GM19023 (cell line): ENCODE data around the gene LY6G5C.

Experiments
- ATAC-seq: cut with Tn5 transposase; IDR thresholded peaks from one replicate; pipeline ENCODE4 v1.9.1; 2021; ENCODE audit warnings: mild to moderate bottlenecking, moderate library complexity; ENCODE audit not compliant: unreplicated experiment

Gene LY6G5C, protein sequence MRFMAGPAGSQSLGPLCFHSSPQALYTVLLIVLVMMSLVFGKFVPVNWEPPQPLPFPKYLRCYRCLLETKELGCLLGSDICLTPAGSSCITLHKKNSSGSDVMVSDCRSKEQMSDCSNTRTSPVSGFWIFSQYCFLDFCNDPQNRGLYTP

GRCh38 chr6:31680226-31681134, at the start of gene LY6G5C:
TSS of gene LY6G5C (minus strand) at chr6:31681067. CDS start at chr6:31680373, 694 bp downstream.
- no peak for ATAC-seq

DNA sequence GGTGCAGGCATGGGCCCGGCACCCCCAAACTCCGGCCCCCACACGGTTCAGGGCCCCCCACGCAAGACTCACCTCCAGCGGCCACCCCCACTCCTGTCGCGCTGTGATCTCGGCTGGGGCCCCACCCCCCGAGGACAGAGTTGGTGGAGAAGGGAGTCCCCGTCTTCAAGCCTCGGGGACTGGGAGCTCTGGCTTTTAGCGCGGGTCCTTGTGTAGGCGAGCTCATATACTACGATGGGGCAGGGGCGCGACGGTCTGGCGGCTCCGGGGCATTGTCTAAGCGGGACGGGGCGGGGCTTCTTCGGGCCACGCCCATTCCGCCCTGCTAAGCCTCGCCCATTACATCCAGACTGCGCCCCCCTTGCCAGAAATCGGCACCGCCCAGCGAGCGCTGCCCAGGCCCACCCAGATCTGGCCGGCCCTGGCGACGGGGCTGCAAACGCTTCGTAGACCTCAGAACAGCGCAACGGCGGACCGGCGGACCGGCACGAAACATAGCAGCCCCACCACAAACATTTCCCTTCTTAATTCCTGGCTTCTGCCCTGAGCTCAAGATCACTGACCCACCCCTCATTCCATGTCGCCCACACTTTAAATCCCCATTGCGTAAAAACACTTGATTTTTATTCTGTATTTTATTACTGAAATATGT, 49.2 kb upstream of the LY6G5C start:
- ATAC-seq, result peak; percentile 34

- peak; percentile 54 for ATAC-seq
Observed at GRCh38 chr6:31729515-31729978, 48.7 kb upstream of the LY6G5C start.

DNA sequence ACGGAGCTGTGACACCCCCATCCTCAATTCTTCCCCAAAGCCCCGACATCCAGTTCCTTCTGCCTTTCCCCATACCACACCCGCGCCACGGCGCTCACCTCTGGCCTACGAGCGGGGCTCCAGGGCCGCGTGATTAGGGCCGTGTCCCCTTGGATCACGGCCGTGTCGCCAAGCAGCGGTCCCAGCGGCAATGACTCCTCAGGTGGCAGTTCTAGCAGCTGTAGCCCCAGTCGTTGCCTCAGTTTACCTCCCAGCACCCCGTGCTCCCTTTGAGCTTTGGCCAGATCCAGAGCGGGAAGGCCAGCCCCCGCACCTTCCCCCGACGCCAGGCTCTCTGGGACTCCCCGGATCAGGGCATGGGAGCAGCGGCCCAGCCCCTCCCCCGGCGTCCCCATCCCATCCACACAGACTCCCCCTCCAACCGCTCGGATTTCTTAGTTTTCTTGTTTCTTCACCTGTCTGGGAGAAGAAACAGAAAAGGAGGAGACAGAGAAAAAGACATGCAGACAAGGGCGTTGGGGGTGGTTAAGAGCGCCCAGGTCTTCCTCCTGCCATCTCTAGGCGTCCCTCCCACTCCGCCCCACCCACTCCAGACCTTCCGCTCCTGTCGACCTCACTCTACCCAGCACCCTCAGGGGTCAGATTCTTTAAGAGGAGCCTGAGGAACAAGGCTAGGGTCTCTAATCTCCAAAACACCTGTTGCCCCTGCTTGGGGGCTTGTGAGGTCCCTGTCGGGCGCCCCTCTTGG, 48.1 kb upstream of the LY6G5C start, which contains the start of gene DDAH2:
Gene DDAH2 (minus strand): TSS at position 533 of the 748 bp plus-strand sequence. CDS start 138 bp downstream, at position 395.
- no peak for ATAC-seq

DNA sequence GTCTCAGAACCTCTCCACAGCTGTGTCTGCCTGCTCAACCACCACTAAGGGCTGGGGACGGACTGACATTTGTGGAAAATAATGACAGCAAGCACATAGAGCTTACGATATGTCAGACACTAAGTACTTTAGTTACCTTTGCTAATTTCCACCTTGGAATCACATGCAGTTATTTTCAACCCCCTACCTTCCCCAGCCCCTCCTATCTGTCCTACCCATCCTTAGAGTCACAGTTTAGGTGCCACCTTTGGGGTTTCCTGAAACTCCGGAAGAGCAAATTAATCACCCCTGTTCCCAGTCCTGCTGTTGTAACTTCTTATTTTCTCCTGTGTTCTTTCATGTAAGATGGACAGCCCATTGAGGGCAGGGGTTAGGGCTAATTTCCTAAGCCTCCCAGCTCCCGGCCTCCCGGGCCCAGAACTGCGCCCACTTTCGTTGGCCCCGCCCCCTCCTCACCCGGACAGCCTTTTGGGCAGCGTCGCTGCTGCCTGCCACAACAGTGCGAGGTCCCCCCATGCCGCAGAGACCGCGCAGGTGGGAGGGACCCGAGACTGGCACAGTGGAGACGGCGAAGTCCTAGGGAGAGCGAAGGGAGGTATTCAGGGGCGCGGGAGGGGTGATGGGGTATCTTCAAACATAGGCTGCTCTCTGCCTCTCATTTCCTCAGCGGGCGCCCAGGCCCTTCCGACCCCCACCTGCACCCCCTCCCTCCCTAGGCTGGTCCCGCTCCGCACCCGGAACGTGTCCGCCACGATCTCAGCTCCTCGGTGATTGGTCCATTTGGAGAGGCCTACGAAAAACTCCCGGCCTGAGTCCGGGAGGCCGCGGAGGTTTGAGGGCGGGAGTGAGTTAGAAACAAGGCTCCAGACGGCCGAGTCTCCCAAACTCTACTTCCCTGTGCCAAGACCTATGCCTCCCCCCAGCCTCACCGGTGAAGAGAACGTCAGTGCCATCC, 47.1 kb upstream of the LY6G5C start:
- ATAC-seq, result no peak

- no peak for ATAC-seq
Observed at GRCh38 chr6:31727034-31727716, 46.3 kb upstream of the LY6G5C start.

- ATAC-seq, result no peak
Observed at GRCh38 chr6:31725502-31726350, 44.9 kb upstream of the LY6G5C start.

DNA sequence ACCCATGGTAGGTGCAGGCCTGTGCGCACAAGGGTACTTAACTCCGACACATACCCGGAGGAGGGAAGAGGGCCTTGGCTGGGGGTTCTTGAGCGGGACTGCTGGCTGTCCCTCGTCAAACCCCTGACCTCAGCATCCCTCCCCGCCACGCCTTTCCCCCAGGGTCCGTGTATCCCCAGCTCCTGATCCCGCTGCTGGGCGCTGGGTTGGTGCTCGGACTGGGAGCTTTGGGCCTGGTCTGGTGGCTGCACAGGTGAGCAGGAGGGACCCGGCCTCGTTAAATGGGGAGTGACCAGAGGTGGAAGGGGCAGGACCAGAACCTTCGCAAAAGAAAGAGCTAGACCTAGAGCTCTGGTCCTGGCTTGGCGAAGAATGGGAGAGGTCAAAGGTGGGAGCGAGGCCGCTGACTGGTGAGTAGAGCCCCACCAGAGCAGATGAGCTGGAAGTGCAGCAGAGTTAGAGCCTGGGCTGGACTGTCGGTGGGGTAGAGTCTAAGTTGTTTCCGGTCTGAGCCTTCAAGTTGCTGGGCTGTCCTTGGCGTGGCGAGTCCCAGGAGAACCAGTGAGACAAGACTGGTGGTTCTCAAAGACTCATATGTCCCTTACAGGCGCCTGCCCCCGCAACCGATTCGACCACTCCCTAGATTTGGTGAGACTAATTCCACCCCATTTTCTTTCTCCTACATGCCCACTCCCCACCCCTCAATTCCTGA, 43.3 kb upstream of the LY6G5C start:
- no peak for ATAC-seq

DNA sequence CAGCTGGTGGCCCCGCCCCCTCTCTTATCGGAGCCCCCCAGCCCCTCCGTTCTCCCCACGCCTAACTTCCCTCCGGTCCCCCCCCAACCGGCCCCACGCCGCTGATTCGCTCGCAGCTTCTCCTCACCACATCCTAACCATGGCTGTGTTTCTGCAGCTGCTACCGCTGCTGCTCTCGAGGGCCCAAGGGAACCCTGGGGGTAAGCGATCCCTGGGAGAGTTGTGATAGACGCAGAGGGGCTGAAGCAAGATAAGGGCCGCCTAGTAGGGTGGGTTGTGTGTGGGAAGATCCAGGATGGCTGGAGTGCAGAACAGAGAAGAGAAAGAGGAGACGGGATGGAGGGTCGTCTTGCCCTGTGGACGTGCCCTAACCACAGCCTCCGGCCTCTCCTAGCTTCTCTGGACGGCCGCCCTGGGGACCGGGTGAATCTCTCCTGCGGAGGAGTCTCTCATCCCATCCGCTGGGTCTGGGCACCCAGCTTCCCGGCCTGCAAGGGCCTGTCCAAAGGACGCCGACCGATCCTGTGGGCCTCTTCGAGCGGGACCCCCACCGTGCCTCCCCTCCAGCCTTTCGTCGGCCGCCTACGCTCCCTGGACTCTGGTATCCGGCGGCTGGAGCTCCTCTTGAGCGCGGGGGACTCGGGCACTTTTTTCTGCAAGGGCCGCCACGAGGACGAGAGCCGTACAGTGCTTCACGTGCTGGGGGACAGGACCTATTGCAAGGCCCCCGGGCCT, 42.5 kb upstream of the LY6G5C start, which contains the start of gene MPIG6B:
Gene MPIG6B (plus strand): TSS at position 129 of the 735 bp plus-strand sequence. CDS start 11 bp downstream, at position 140.
- ATAC-seq, result no peak

DNA sequence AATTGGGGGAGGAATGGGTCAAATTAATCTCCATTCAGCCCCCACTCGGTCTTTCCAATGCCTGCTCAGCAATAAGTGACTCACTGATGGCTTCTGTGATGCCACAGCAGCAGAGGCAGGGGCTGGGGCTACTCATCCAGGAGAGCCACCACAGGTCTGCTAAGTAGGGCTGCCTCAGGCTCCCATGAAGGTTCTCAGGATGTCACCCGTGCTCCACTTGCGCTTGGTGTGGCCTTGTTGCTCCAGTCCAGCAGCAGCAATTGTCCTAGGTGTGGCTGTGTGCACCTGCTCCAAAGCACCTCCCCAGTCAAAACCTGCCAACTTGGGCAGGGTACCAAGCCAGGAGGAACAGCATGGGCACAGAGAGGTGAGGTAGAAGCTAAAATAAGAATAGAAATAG, 41.3 kb upstream of the LY6G5C start:
- no peak for ATAC-seq

GRCh38 chr6:31721351-31722020, 40.6 kb upstream of the LY6G5C start, which contains the start of gene LY6G6C:
TSS of gene LY6G6C (minus strand) at chr6:31721746. CDS start at chr6:31721679, 67 bp downstream.
- ATAC-seq, result no peak

- ATAC-seq, result no peak
Observed at GRCh38 chr6:31720196-31720770, 39.4 kb upstream of the LY6G5C start.

DNA sequence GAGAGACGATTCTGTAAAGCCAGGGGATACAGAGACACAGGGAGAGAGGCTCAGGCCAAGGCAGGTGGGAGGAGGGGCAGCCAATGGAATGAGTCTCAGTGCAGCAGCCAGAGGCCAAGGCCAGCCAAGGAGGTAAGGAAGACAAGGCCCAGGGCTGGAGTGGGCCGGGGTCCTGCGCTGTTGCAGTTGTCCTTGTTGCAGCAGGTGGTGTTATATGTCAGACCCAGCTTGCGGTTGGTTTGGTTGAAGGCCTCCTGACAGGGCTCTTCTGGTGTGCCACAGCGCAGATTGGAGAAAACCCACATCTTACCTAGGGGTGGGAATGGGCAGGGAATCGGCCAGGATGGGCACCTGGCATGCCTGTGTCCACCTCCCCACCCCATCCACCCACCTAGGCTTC, 38.1 kb upstream of the LY6G5C start:
- ATAC-seq, result no peak

GRCh38 chr6:31718265-31718664, 37.4 kb upstream of the LY6G5C start:
- ATAC-seq, result no peak

DNA sequence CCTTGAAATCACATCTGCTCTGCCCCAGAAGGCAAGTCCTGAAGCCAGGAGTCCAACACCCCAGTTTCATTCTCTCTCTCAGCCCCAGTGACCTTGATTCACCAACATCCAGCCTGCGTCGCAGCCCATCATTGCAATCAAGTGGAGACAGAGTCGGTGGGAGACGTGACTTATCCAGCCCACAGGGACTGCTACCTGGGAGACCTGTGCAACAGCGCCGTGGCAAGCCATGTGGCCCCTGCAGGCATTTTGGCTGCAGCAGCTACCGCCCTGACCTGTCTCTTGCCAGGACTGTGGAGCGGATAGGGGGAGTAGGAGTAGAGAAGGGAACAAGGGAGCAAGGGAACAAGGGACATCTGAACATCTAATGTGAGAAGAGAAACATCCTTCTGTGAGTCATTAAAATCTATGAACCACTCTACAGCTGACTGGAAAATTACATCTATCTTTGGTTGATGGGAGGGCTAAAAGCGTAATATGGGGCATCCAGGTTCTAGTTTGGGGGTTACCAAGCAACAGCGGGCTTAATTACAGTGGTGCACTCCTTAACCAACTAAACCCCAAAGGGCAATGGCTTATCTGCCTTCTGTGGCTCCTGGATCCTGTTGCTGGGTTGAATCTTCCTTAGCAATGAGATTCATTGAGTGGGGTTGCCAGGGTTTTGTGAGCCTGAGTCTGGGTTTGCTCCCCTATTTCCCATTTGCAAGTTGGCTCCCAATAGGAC, 36.8 kb upstream of the LY6G5C start:
- no peak for ATAC-seq
